ENCODE results near the gene APLP2.

The APLP2 gene

GRCh38 chr11:130070109-130070845, 583 bp downstream of the APLP2 start:
- H3K9ac ChIP-seq (ENCODE audit: low read depth in 1 of 2, low read length in 2 of 2), result peak overlapping the region; percentile 70 to 98
- H3K36me3 ChIP-seq (ENCODE audit: control insufficient read depth in 2 of 2, insufficient read depth in 2 of 2, low read length in 2 of 2), result no peaks in the 10 kb centered on the region
- H3K4me3 ChIP-seq (ENCODE audit: low read length in 2 of 2), result peak overlapping the region; percentile 84 to 95
- peak overlapping the region; percentile 92 to 94 for H3K27ac ChIP-seq (ENCODE audit: low read depth in 2 of 2, low read length in 2 of 2)
- H3K4me1 ChIP-seq (ENCODE audit: control insufficient read depth in 2 of 2, insufficient read depth in 2 of 2, low read length in 2 of 2), result peaks cover 17 to 29% of the 10 kb centered on the region in 2 donors
- no peaks in the 10 kb centered on the region for H3K9me3 ChIP-seq (ENCODE audit: control insufficient read depth in 2 of 2, low read length in 2 of 2)
- no peaks in the 10 kb centered on the region for H3K27me3 ChIP-seq (ENCODE audit: control insufficient read depth in 2 of 2, insufficient read depth in 2 of 2, low read length in 2 of 2)

GRCh38 chr11:130070846-130071200, 1.1 kb downstream of the APLP2 start:
- H3K27ac ChIP-seq (ENCODE audit: low read depth in 2 of 2, low read length in 2 of 2), result peak overlapping the region; percentile 92 to 94
- H3K36me3 ChIP-seq (ENCODE audit: control insufficient read depth in 2 of 2, insufficient read depth in 2 of 2, low read length in 2 of 2), result no peaks in the 10 kb centered on the region
- no peaks in the 10 kb centered on the region for H3K9me3 ChIP-seq (ENCODE audit: control insufficient read depth in 2 of 2, low read length in 2 of 2)
- peak overlapping the region; percentile 84 to 95 for H3K4me3 ChIP-seq (ENCODE audit: low read length in 2 of 2)
- no peaks in the 10 kb centered on the region for H3K27me3 ChIP-seq (ENCODE audit: control insufficient read depth in 2 of 2, insufficient read depth in 2 of 2, low read length in 2 of 2)
- peaks cover 17 to 29% of the 10 kb centered on the region in 2 donors for H3K4me1 ChIP-seq (ENCODE audit: control insufficient read depth in 2 of 2, insufficient read depth in 2 of 2, low read length in 2 of 2)
- H3K9ac ChIP-seq (ENCODE audit: low read depth in 1 of 2, low read length in 2 of 2), result peak overlapping the region; percentile 63 to 98

- no peaks in the 10 kb centered on the region for H3K36me3 ChIP-seq (ENCODE audit: control insufficient read depth in 2 of 2, insufficient read depth in 2 of 2, low read length in 2 of 2)
- H3K4me3 ChIP-seq (ENCODE audit: low read length in 2 of 2), result peak overlapping the region; percentile 84 to 95
- H3K4me1 ChIP-seq (ENCODE audit: control insufficient read depth in 2 of 2, insufficient read depth in 2 of 2, low read length in 2 of 2), result peaks cover 16 to 29% of the 10 kb centered on the region in 2 donors
- H3K27ac ChIP-seq (ENCODE audit: low read depth in 2 of 2, low read length in 2 of 2), result peak overlapping the region in 1 of 2 donors; percentile 23
- H3K27me3 ChIP-seq (ENCODE audit: control insufficient read depth in 2 of 2, insufficient read depth in 2 of 2, low read length in 2 of 2), result no peaks in the 10 kb centered on the region
- no peaks in the 10 kb centered on the region for H3K9me3 ChIP-seq (ENCODE audit: control insufficient read depth in 2 of 2, low read length in 2 of 2)
- peak overlapping the region in 1 of 2 donors; percentile 24 for H3K9ac ChIP-seq (ENCODE audit: low read depth in 1 of 2, low read length in 2 of 2)
Observed at GRCh38 chr11:130071211-130071712, 1.6 kb downstream of the APLP2 start.

GRCh38 chr11:130074736-130075135, 5.0 kb downstream of the APLP2 start:
- Histone ChIP-seq H3K27me3 (ENCODE audit: control insufficient read depth in 2 of 2, insufficient read depth in 2 of 2, low read length in 2 of 2) (no peaks in the 10 kb centered on the region), H3K27ac (ENCODE audit: low read depth in 2 of 2, low read length in 2 of 2) (no peak overlapping the region), H3K9ac (ENCODE audit: low read depth in 1 of 2, low read length in 2 of 2) (no peak overlapping the region), H3K4me1 (ENCODE audit: control insufficient read depth in 2 of 2, insufficient read depth in 2 of 2, low read length in 2 of 2) (peaks cover 6 to 8% of the 10 kb centered on the region in 2 donors), H3K9me3 (ENCODE audit: control insufficient read depth in 2 of 2, low read length in 2 of 2) (no peaks in the 10 kb centered on the region), H3K4me3 (ENCODE audit: low read length in 2 of 2) (no peak overlapping the region), H3K36me3 (ENCODE audit: control insufficient read depth in 2 of 2, insufficient read depth in 2 of 2, low read length in 2 of 2) (no peaks in the 10 kb centered on the region)

GRCh38 chr11:130076778-130077481, 7.2 kb downstream of the APLP2 start:
- Histone ChIP-seq H3K9ac (ENCODE audit: low read depth in 1 of 2, low read length in 2 of 2) (no peak overlapping the region), H3K27me3 (ENCODE audit: control insufficient read depth in 2 of 2, insufficient read depth in 2 of 2, low read length in 2 of 2) (no peaks in the 10 kb centered on the region), H3K4me3 (ENCODE audit: low read length in 2 of 2) (no peak overlapping the region), H3K27ac (ENCODE audit: low read depth in 2 of 2, low read length in 2 of 2) (no peak overlapping the region), H3K9me3 (ENCODE audit: control insufficient read depth in 2 of 2, low read length in 2 of 2) (no peaks in the 10 kb centered on the region), H3K36me3 (ENCODE audit: control insufficient read depth in 2 of 2, insufficient read depth in 2 of 2, low read length in 2 of 2) (no peaks in the 10 kb centered on the region), H3K4me1 (ENCODE audit: control insufficient read depth in 2 of 2, insufficient read depth in 2 of 2, low read length in 2 of 2) (no peaks in the 10 kb centered on the region)

- Histone ChIP-seq H3K36me3 (ENCODE audit: control insufficient read depth in 2 of 2, insufficient read depth in 2 of 2, low read length in 2 of 2) (no peaks in the 10 kb centered on the region), H3K9ac (ENCODE audit: low read depth in 1 of 2, low read length in 2 of 2) (no peak overlapping the region), H3K4me1 (ENCODE audit: control insufficient read depth in 2 of 2, insufficient read depth in 2 of 2, low read length in 2 of 2) (no peaks in the 10 kb centered on the region), H3K4me3 (ENCODE audit: low read length in 2 of 2) (no peak overlapping the region), H3K27me3 (ENCODE audit: control insufficient read depth in 2 of 2, insufficient read depth in 2 of 2, low read length in 2 of 2) (no peaks in the 10 kb centered on the region), H3K27ac (ENCODE audit: low read depth in 2 of 2, low read length in 2 of 2) (no peak overlapping the region), H3K9me3 (ENCODE audit: control insufficient read depth in 2 of 2, low read length in 2 of 2) (no peaks in the 10 kb centered on the region)
Observed at GRCh38 chr11:130077671-130078070, 8.0 kb downstream of the APLP2 start.

GRCh38 chr11:130078080-130078479, 8.4 kb downstream of the APLP2 start:
- H3K4me3 ChIP-seq (ENCODE audit: low read length in 2 of 2), result no peak overlapping the region
- H3K36me3 ChIP-seq (ENCODE audit: control insufficient read depth in 2 of 2, insufficient read depth in 2 of 2, low read length in 2 of 2), result no peaks in the 10 kb centered on the region
- no peak overlapping the region for H3K27ac ChIP-seq (ENCODE audit: low read depth in 2 of 2, low read length in 2 of 2)
- H3K27me3 ChIP-seq (ENCODE audit: control insufficient read depth in 2 of 2, insufficient read depth in 2 of 2, low read length in 2 of 2), result no peaks in the 10 kb centered on the region
- no peaks in the 10 kb centered on the region for H3K9me3 ChIP-seq (ENCODE audit: control insufficient read depth in 2 of 2, low read length in 2 of 2)
- no peaks in the 10 kb centered on the region for H3K4me1 ChIP-seq (ENCODE audit: control insufficient read depth in 2 of 2, insufficient read depth in 2 of 2, low read length in 2 of 2)
- H3K9ac ChIP-seq (ENCODE audit: low read depth in 1 of 2, low read length in 2 of 2), result no peak overlapping the region

- H3K9ac ChIP-seq (ENCODE audit: low read depth in 1 of 2, low read length in 2 of 2), result no peak overlapping the region
- no peaks in the 10 kb centered on the region for H3K9me3 ChIP-seq (ENCODE audit: control insufficient read depth in 2 of 2, low read length in 2 of 2)
- H3K4me1 ChIP-seq (ENCODE audit: control insufficient read depth in 2 of 2, insufficient read depth in 2 of 2, low read length in 2 of 2), result no peaks in the 10 kb centered on the region
- H3K27ac ChIP-seq (ENCODE audit: low read depth in 2 of 2, low read length in 2 of 2), result no peak overlapping the region
- no peak overlapping the region for H3K4me3 ChIP-seq (ENCODE audit: low read length in 2 of 2)
- H3K27me3 ChIP-seq (ENCODE audit: control insufficient read depth in 2 of 2, insufficient read depth in 2 of 2, low read length in 2 of 2), result no peaks in the 10 kb centered on the region
- no peaks in the 10 kb centered on the region for H3K36me3 ChIP-seq (ENCODE audit: control insufficient read depth in 2 of 2, insufficient read depth in 2 of 2, low read length in 2 of 2)
Observed at GRCh38 chr11:130085671-130086290, 16.1 kb downstream of the APLP2 start.

GRCh38 chr11:130086669-130087068, 17.0 kb downstream of the APLP2 start:
- H3K9ac ChIP-seq (ENCODE audit: low read depth in 1 of 2, low read length in 2 of 2), result no peak overlapping the region
- H3K4me3 ChIP-seq (ENCODE audit: low read length in 2 of 2), result no peak overlapping the region
- no peaks in the 10 kb centered on the region for H3K36me3 ChIP-seq (ENCODE audit: control insufficient read depth in 2 of 2, insufficient read depth in 2 of 2, low read length in 2 of 2)
- no peaks in the 10 kb centered on the region for H3K9me3 ChIP-seq (ENCODE audit: control insufficient read depth in 2 of 2, low read length in 2 of 2)
- no peak overlapping the region for H3K27ac ChIP-seq (ENCODE audit: low read depth in 2 of 2, low read length in 2 of 2)
- no peaks in the 10 kb centered on the region for H3K27me3 ChIP-seq (ENCODE audit: control insufficient read depth in 2 of 2, insufficient read depth in 2 of 2, low read length in 2 of 2)
- no peaks in the 10 kb centered on the region for H3K4me1 ChIP-seq (ENCODE audit: control insufficient read depth in 2 of 2, insufficient read depth in 2 of 2, low read length in 2 of 2)

- Histone ChIP-seq H3K9me3 (ENCODE audit: control insufficient read depth in 2 of 2, low read length in 2 of 2) (no peaks in the 10 kb centered on the region), H3K27me3 (ENCODE audit: control insufficient read depth in 2 of 2, insufficient read depth in 2 of 2, low read length in 2 of 2) (no peaks in the 10 kb centered on the region), H3K27ac (ENCODE audit: low read depth in 2 of 2, low read length in 2 of 2) (no peak overlapping the region), H3K4me1 (ENCODE audit: control insufficient read depth in 2 of 2, insufficient read depth in 2 of 2, low read length in 2 of 2) (no peaks in the 10 kb centered on the region), H3K4me3 (ENCODE audit: low read length in 2 of 2) (no peak overlapping the region), H3K36me3 (ENCODE audit: control insufficient read depth in 2 of 2, insufficient read depth in 2 of 2, low read length in 2 of 2) (no peaks in the 10 kb centered on the region), H3K9ac (ENCODE audit: low read depth in 1 of 2, low read length in 2 of 2) (no peak overlapping the region)
Observed at GRCh38 chr11:130087294-130087926, 17.7 kb downstream of the APLP2 start.

Data from mucosa of rectum (tissue), 2 donors.